ENCODE data around the gene NME7. TPM values are rescaled to one million over a fixed set of nuclear protein-coding genes. Genes with fewer than 3 reads are reported as not detected.

Gene NME7
- total RNA-seq, 1 experiment from 2014 or later: 30.3 TPM

DNA sequence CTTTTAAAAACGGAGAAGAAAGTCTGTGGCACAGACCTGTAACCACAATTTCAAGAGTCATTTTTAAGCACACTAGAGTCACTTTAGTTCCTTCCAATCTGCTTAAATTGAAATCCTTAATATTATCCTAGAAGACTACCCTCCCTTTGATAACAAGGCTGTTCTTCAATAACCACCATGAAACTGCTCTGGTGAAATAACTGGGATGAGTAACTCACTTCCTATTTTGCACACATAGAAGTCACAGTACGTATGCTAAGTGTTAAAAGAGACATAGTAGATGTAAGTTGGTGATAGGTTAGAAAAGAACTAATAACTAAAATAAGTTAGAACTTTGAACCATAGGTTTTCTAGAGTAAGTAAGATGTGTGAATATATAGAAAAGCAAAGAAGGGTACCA, 107.8 kb downstream of the NME7 start:
- Histone ChIP-seq H3K4me1 (ENCODE audit: control insufficient read depth, insufficient read depth, low read length) (no peaks in the 10 kb centered on the region), H3K27ac (ENCODE audit: low read length) (no peak overlapping the region), H3K36me3 (ENCODE audit: control insufficient read depth, insufficient read depth, low read length) (no peaks in the 10 kb centered on the region), H3K9me3 (ENCODE audit: control insufficient read depth, insufficient read depth, low read depth, low read length) (peaks cover 5% of the 10 kb centered on the region; the same call in 1 of the 2 replicates), H3K4me3 (ENCODE audit: low read depth in 2 of 2, low read length in 2 of 2) (no peak overlapping the region), H3K27me3 (ENCODE audit: control insufficient read depth, insufficient read depth, low read length) (no peaks in the 10 kb centered on the region)
- intact Hi-C loops (cut with micrococcal nuclease; ENCODE audit: unreplicated experiment) (no loop called here), in situ Hi-C loops (cut with HindIII; ENCODE audit: low pct_unique_long_range_greater_than_20kb, low sequenced_read_pairs) (no loop called here)
- ChIA-PET POLR2A (no interaction called here), CTCF (no interaction called here)
- DNase-seq (ENCODE audit: low read depth, low spot score): no peak
- TF ChIP-seq SIN3A (IDR thresholded peaks at IDR 0.05; ENCODE audit: borderline replicate concordance, insufficient read depth, low read depth, low read length) (no peak), TCF7L2 (IDR thresholded peaks at IDR 0.05; ENCODE audit: low read depth, low read length) (no peak), POLR2AphosphoS5 (IDR thresholded peaks at IDR 0.05; ENCODE audit: low read depth, low read length) (no peak)
- TF ChIP-seq, protein P1, sequence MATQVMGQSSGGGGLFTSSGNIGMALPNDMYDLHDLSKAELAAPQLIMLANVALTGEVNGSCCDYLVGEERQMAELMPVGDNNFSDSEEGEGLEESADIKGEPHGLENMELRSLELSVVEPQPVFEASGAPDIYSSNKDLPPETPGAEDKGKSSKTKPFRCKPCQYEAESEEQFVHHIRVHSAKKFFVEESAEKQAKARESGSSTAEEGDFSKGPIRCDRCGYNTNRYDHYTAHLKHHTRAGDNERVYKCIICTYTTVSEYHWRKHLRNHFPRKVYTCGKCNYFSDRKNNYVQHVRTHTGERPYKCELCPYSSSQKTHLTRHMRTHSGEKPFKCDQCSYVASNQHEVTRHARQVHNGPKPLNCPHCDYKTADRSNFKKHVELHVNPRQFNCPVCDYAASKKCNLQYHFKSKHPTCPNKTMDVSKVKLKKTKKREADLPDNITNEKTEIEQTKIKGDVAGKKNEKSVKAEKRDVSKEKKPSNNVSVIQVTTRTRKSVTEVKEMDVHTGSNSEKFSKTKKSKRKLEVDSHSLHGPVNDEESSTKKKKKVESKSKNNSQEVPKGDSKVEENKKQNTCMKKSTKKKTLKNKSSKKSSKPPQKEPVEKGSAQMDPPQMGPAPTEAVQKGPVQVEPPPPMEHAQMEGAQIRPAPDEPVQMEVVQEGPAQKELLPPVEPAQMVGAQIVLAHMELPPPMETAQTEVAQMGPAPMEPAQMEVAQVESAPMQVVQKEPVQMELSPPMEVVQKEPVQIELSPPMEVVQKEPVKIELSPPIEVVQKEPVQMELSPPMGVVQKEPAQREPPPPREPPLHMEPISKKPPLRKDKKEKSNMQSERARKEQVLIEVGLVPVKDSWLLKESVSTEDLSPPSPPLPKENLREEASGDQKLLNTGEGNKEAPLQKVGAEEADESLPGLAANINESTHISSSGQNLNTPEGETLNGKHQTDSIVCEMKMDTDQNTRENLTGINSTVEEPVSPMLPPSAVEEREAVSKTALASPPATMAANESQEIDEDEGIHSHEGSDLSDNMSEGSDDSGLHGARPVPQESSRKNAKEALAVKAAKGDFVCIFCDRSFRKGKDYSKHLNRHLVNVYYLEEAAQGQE (IDR thresholded peaks at IDR 0.05; ENCODE audit: insufficient read depth in 1 of 2, low read depth in 2 of 2, low read length in 1 of 2): no peak
- TF ChIP-seq, protein P2, sequence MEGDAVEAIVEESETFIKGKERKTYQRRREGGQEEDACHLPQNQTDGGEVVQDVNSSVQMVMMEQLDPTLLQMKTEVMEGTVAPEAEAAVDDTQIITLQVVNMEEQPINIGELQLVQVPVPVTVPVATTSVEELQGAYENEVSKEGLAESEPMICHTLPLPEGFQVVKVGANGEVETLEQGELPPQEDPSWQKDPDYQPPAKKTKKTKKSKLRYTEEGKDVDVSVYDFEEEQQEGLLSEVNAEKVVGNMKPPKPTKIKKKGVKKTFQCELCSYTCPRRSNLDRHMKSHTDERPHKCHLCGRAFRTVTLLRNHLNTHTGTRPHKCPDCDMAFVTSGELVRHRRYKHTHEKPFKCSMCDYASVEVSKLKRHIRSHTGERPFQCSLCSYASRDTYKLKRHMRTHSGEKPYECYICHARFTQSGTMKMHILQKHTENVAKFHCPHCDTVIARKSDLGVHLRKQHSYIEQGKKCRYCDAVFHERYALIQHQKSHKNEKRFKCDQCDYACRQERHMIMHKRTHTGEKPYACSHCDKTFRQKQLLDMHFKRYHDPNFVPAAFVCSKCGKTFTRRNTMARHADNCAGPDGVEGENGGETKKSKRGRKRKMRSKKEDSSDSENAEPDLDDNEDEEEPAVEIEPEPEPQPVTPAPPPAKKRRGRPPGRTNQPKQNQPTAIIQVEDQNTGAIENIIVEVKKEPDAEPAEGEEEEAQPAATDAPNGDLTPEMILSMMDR (IDR thresholded peaks at IDR 0.05): no peak
- ATAC-seq: no peak
- no TSS peak for BruUV-seq (replicated peaks)

DNA sequence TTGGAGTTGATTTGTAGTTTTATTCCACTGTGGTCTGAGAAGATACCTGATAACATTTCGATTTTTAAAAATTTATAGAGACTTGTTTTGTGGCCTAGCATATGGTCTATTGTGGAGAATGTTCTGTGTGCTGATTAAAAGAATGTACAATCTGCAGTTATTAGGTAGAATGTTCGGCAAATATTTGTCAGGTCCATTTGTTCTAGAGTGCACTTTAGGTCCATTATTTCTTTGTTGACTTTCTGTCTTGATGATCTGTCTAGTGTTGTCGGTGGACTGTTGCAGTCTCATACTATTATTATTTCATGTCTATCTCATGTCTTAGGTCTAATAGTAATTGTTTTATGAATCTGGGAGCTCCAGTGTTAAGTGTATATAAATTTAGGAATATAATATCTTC, 116.8 kb downstream of the NME7 start:
- no peaks in the 10 kb centered on the region for H3K4me1 ChIP-seq (ENCODE audit: control insufficient read depth, insufficient read depth, low read length)
- intact Hi-C loops (cut with micrococcal nuclease; ENCODE audit: unreplicated experiment) (no loop called here), in situ Hi-C loops (cut with HindIII; ENCODE audit: low pct_unique_long_range_greater_than_20kb, low sequenced_read_pairs) (no loop called here)
- no peaks in the 10 kb centered on the region for H3K27me3 ChIP-seq (ENCODE audit: control insufficient read depth, insufficient read depth, low read length)
- BruUV-seq (replicated peaks): no TSS peak
- ChIA-PET CTCF (no interaction called here), POLR2A (no interaction called here)
- TF ChIP-seq, protein P1 (IDR thresholded peaks at IDR 0.05; ENCODE audit: insufficient read depth in 1 of 2, low read depth in 2 of 2, low read length in 1 of 2): no peak
- TF ChIP-seq, protein P2 (IDR thresholded peaks at IDR 0.05): no peak
- TF ChIP-seq SIN3A (IDR thresholded peaks at IDR 0.05; ENCODE audit: borderline replicate concordance, insufficient read depth, low read depth, low read length) (no peak), POLR2AphosphoS5 (IDR thresholded peaks at IDR 0.05; ENCODE audit: low read depth, low read length) (no peak), TCF7L2 (IDR thresholded peaks at IDR 0.05; ENCODE audit: low read depth, low read length) (no peak)
- H3K4me3 ChIP-seq (ENCODE audit: low read depth in 2 of 2, low read length in 2 of 2): no peak overlapping the region
- H3K27ac ChIP-seq (ENCODE audit: low read length): no peak overlapping the region
- H3K9me3 ChIP-seq (ENCODE audit: control insufficient read depth, insufficient read depth, low read depth, low read length): no peaks in the 10 kb centered on the region
- no peak for DNase-seq (ENCODE audit: low read depth, low spot score)
- ATAC-seq: no peak
- H3K36me3 ChIP-seq (ENCODE audit: control insufficient read depth, insufficient read depth, low read length): no peaks in the 10 kb centered on the region
